Activated T-cell treated with anti-CD3 and anti-CD28 coated beads, Interleukin-2, amount 50 U/mL, for 1 hour (primary cell): ENCODE results near the gene ARHGAP11A.

Experiments
- DNase-seq: peaks from one replicate; pipeline ENCODE4 v3.0.0-alpha.2; 2020

The ARHGAP11A gene

DNA sequence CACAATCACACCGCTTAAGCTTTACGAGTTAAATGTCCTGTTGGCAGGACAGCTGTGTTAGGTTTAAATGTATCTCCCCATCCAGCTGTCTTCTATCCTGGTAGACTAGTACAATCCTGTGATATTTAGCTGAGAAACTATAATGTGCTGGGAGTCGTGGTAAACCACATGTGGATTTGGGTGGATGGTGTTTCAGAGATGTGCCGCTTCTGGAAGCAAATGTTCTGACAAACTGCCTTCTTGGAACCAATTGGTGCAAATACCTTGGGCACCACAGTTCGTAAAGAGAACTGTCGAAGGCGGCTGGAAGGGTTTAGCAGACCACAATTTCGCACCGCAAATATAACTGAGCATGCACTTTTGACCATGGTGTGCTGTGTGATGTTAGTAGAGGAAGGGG is 41.2 kb downstream of the ARHGAP11A start:
- DNase-seq = no peak

GRCh38 chr15:32657198-32657883 is 42.0 kb downstream of the ARHGAP11A start:
- no peak for DNase-seq

DNA sequence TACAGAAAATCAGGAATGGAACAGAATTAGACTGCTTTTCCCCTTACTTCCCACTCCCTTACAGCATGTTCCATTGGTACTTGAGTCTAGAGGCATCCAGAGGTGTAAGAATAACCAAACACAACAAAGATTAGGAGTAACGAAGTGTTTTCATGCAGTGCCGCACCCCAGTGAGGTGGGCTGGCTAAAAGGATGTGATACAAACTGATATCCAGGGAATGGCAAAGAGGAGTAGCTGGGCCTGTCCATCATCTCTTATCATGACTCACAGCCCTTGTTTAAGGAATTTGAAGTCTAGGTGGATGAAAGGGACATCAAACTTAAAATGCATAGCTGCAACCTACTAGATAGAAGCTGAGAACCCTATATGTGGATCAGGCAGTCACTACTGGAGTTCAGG is 42.6 kb downstream of the ARHGAP11A start:
- no peak for DNase-seq

DNA sequence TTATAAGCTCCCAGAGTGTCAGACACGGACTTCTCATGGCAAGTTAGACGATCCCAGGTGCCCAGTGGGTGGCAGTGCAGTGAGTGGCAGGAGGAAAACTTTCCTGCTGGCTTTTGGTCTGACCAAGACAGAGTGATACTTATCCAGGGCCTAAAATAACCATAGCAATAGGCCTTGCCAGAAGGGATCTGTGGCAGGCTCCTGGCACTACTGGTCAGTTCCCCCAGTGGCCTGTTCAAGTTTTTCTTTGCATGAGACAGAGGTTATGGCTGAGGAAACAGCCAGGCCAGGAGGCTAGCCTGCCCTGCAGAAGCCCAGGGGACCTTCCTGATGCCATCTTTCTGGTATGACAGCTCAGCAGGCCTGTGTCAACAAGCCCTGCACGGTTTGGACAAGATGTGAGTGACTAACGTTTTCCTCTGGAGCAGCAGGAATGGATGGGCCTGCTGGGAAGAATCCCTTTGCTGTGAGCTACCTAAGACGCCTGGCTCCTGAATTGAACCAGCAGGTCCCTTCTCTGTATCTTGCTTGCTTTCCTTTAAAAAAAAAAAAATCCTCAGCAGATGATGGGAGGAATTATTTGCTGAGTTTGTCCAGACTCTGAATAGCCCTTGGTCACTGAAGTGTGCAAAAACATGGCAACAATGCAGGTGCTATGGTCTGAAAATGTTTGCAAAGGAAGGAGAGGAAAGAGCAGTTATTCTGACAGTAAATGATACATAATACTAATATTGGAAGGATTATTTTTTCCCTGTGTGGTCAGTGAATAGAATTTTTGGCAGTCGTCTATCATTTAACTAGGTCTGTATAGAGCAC is 44.2 kb downstream of the ARHGAP11A start:
- DNase-seq = no peak

GRCh38 chr15:32663671-32664070 is 48.4 kb downstream of the ARHGAP11A start:
- no peak for DNase-seq

- no peak for DNase-seq
Measured at GRCh38 chr15:32664796-32665195, 49.5 kb downstream of the ARHGAP11A start.

DNA sequence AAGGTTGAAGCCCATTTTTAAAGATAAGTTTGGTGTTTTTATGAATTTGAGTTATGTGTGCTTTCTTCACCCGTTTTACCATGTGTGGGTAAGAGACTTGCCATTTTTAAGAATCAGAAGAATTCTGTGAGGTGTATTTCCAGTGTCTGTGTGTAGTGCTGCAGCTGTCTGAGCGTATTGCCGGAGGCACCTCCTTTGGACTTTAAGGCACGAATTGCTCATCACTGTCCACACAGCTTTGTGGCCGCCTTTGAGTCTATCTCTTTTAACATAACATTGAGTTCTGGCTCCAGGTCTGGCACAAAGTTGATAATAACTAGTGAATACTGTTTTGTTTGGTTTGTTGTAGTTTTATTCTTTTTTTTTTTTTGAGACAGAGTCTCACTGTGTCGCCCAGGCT is 52.0 kb downstream of the ARHGAP11A start:
- no peak for DNase-seq

DNA sequence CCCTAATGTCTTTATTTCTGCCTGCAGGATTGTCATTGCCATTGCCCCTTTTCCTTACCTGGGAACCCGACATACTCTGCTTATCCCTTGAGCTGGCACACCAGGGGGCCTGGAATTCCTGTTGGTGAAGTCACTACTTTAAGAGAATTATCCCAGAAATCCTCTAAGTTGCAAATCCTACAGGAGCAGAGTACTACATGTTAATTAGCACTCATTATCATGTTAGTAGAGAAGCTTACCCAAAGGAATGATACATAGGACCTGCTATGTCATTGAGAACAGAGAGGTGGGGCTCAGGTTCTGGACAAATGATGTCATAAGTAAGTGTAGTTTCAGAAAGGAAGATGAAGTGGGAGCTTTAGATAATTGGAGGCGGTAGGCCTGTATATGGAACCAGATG is 53.6 kb downstream of the ARHGAP11A start:
- no peak for DNase-seq

DNA sequence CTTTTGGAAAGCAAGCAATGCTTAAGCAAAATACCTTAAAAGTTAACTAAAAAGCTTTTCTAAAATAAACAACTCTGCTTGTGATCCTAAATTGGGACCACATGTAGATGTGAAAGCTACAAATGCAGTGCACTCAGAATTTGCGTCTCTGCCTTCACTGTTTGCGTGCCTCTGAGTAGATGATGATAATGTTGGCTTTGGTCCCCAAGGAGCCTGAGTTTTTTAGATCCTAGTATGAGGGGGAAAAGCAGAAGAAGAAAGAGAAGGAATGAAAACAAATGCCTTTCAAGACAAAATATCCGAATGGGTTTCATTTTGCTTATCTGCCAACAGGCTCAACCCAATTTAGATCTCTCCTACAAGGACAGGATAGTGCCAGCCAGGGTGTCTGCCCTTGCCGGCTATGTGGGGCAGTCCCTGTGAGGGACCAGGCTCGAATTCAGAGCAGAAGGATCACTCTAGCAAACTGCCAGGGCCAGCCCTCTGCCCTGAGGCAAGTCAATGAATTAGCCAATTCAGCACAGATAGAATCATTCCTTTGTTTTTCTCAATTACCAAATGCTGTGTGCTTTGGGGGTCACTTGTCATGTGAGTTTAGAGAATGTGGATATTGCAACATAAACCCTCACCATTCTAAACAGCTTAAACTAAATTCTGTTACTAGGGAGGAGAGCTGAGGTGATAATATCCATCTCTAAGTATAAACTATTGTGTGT is 54.8 kb downstream of the ARHGAP11A start:
- no peak for DNase-seq

GRCh38 chr15:32670623-32671022 is 55.3 kb downstream of the ARHGAP11A start:
- no peak for DNase-seq

DNA sequence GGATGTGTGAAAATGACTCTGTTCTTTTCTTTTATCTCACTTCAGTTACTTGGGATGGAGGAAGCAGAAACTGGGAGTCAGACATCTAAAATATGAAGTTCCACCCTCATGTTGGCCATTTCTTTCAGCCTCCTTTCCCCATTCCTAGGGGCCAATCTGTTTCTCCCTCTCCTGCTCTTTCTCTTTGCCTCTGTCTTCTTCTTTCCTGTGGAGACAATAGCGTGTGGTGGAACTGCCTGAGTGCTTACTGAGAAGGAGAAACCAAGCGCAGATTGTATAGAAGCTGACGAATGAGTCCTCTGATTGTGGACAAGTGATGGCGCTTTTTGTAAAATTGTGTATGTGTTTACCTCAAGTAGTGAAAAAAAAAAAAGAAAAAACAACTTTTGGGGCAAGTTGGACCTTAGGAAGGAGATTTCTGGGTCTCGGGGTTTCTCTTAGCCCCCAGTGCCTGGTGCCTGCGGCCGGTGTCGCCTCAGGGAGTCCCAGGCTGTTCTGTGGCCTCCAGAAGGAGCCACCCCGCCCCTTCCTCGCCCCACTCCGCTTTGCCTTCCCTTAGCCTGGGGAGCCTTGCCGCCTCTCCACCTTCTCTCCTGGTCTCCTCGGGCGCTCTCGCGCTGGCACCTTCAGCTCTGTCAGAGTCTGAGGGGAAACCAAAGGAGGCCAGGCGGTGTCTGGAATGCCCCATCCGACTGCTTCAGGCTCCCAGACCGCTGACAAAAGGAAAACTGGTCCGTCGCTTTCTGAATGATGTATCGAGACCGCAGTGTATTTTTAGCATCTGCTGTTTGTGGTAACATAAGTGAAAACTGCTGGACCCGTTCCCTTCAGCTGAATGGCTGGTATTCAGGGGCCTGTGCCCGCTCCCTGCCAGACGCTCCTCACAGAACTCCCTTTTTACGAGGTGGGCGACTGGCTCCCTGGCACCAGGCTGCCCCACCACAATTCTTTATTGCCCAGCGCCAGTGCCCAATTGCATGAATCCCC is 56.3 kb downstream of the ARHGAP11A start:
- DNase-seq = no peak

DNA sequence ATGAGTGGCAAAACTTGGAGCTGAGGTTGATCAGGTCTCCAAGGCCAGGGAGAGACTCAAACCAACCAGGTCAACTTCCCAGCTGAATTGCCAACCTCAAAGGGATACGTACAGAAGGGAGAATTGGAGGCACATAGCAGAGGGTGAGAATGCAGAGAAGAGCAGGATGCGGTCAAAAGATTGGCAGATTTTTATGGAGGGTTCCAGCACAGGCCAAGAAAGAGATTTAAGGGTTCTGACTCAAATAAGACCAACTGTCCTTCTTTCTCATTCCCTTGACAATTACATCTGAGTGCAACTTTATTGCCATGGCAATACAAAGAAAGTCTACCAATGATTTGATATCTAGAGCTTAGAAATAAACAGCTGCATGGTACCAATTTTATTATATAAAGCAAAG is 59.4 kb downstream of the ARHGAP11A start:
- no peak for DNase-seq

- no peak for DNase-seq
Measured at GRCh38 chr15:32675466-32675865, 60.2 kb downstream of the ARHGAP11A start.

DNA sequence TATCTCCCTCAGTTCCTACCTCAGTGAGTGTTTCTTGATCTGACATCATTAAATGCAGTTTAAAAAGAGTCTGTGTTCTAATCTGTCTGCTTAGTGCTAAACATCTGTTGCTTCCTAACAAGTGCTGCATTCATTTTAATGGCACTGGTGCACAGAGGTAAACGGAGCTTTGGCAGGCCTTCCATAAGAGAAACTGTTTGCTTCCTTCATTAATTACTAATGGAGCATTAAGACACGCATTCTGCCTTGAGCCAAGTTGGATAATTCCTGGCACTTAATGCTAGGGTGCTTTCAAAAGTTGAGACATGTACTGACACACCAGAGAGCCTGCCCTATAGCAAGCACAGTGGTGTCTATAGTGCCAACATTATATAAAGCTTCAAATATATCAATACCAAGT is 60.9 kb downstream of the ARHGAP11A start:
- no peak for DNase-seq

DNA sequence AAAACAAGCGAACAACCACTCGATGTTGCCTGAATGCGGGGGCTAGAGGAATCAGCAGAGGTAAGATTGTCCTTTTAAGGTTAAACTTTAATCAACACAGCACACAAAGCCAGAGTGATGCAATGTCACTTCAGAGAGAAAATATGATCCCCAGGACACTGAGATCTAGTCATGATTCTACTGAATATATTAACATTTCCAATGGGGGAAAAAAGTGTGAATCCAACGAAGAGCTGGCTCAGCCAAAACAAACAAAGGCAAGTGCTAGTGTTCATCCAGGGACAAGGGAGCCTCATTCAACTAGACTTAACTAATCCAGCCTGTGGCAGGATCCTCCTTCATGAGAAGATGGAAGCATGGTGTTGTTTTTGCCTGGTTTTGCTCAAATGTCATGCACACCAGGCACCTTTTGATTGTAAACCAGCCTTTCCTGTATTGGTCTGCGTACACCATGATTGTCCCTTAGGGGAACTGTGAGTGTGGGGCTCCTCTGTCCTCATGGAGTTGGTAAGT is 62.0 kb downstream of the ARHGAP11A start:
- no peak for DNase-seq

DNA sequence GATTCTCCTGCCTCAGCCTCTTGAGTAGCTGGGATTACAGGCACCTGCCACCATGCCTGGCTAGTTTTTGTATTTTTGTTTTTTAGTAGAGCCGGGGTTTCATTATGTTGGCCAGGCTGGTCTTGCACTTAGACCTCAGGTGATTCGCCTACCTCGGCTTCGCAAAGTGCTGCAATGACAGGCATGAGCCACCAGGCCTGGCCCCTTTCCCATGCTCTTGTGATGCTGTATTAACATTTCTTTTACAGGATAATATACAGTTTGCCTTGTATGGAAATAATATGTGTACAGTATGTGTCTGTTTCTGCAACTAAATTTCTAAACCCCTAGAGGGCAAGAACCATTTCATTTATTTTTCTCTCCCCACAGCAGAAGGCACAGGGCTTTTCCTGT is 64.0 kb downstream of the ARHGAP11A start:
- DNase-seq = no peak

DNA sequence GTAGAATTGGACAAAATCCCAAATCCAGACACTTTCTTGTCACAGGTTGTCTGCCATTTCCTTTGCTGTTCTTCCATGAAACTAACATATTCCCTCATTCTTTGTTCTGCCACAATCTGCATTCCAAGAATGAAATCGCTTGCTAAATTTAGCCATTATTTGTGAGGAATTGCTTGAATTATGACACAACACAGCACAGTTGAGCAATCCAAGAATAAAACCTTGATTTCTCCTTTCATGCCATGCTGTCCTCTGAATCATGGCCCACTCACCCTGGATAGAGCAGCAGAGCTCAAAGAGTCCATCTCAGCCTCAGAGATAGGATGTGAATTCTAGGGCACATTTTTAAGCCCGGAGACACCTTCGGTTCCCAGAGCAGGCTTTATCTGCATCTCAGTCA is 67.3 kb downstream of the ARHGAP11A start:
- DNase-seq = no peak

GRCh38 chr15:32682977-32683630 is 67.8 kb downstream of the ARHGAP11A start:
- DNase-seq = no peak

- DNase-seq = no peak
Measured at GRCh38 chr15:32683906-32684584, 68.7 kb downstream of the ARHGAP11A start.

DNA sequence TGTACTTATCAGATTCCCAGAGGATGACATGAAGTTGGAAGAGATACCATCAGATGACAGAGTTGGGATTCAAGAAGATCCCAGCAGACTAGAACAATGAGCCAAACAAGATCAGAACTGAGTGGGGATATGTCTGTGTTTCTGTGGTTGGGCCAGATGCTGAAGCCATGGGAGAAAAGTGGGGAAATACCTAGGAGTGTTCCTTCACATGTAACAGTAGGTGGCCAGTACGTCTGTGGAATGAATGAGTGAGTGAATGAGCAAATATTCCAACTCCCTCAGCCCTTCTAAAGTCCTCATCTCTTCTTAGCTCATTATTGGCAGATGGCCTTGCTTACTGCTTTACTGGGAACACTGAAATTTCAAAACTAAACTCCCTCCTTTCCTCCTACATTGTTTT is 70.3 kb downstream of the ARHGAP11A start:
- no peak for DNase-seq

DNA sequence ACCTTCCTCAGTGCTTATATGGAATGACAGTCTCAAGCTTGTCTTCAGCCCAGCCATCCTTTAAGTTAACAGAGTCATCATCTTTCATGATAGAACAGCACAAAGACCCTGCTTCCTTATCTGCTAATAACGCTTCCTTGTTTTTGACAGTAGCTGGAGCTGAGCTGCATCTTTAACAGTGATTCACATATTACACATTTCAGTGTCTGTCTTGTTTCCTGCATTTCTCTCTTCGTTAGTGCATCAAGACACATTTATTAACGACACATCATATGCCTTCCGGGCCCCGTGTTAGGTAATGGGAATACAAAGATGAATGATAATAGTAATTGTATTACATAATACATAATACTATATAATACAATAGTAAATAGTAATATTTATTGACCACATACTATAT is 72.3 kb downstream of the ARHGAP11A start:
- no peak for DNase-seq
